Keratinocyte (primary cell): Measurements from ENCODE around the gene SERPINH1.

Experiments used
- CTCF ChIP-seq, 3 experiments: IDR thresholded peaks in 1 of 3; conservative IDR thresholded peaks in 1 of 3; optimal IDR thresholded peaks in 1 of 3; 2 replicates in 2 of 3; 3 replicates in 1 of 3; pipeline versions ENCODE3 to v1.5.1; 2011; ENCODE audit warnings: low read length in 3 of 3, mild to moderate bottlenecking in 3 of 3, moderate library complexity in 2 of 3, control low read depth in 1 of 3, inconsistent platforms in 1 of 3; ENCODE audit not compliant: insufficient read depth in 2 of 3; ENCODE audit errors: extremely low read depth in 1 of 3
- EZH2 ChIP-seq: IDR thresholded peaks from one replicate; pipeline ENCODE4 v1.6.1; 2012; ENCODE audit warnings: inconsistent platforms, mild to moderate bottlenecking, low read length, moderate library complexity

GRCh38 chr11:75548595-75549272 lies 13.3 kb upstream of the SERPINH1 start:
- no peak for TF ChIP-seq CTCF (optimal IDR thresholded peaks at IDR 0.05 in 1 of 3, IDR thresholded peaks at IDR 0.05 in 1 of 3, conservative IDR thresholded peaks at IDR 0.05 in 1 of 3; ENCODE audit: extremely low read depth in 1 of 3, insufficient read depth in 2 of 3, low read length in 3 of 3)
- no peak for TF ChIP-seq EZH2
